HL-60/S4 treated with phorbol 12-myristate 13-acetate at 8.2 ng/mL for 4 days and 3 days (cell line): ENCODE measurements around the gene RAPGEF3.

Source experiments
- in situ Hi-C: fragments of 300-500 bp; cut with MboI; formaldehyde crosslinking; loops from 2 replicates; pipeline ENCODE4 v1.15.0; 2022; ENCODE audit warnings: low sequenced_read_pairs

The RAPGEF3 gene

GRCh38 chr12:47777741-47778558 is 19.3 kb upstream of the RAPGEF3 start:
- in situ Hi-C loops: loop anchor here (10.0 kb wide), 1 partner anchor 53 kb away; the partner anchor contains the start of gene ENDOU

DNA sequence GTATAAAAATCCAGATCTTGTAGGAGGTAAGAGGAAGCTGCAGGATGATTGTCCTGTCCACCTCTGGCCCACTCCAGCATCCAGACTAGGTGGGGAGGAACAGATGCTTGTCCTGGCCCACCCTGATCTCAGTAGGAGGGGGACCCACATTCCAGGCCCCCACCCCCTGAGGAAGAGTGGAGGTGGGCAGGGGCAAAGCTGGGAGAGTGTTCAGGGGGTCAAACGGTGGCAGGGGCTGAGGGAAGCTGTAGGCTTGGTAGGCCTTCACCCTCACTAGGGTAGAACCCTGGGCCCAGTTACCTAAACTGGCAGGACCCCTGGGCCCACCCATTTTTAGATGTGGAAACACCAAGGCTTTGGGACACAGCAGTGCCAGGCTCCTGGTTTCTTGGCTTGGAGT is 18.5 kb upstream of the RAPGEF3 start:
- in situ Hi-C loops: loop anchor here (10.0 kb wide), 1 partner anchor 52 kb away; the partner anchor contains the start of gene ENDOU

GRCh38 chr12:47776471-47777143 is 17.9 kb upstream of the RAPGEF3 start:
- in situ Hi-C loops: loop anchor here (10.0 kb wide), 1 partner anchor 52 kb away; the partner anchor contains the start of gene ENDOU

- in situ Hi-C loops: loop anchor here (10.0 kb wide), 1 partner anchor 51 kb away; the partner anchor contains the start of gene ENDOU
Measured at GRCh38 chr12:47775100-47775911, 16.6 kb upstream of the RAPGEF3 start.

DNA sequence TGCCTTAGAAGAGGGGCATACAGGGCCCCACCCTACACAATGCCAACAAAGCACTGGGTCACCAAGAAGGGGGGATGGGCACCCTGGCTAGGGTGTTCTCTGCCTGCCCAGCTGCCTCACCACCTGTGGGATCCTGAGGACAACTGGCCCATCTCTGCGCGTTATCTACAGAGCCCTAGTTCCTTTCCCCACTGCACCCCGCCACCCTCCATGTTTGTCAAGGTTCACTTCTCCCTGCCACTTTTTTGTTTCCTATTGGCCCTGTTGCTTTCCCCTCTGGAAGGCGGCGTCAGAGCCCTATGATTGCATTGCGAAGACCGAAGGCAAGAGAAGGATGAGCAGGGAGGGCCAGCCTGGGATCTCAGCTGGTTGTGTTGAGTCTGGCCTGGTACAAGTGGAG is 16.0 kb upstream of the RAPGEF3 start:
- in situ Hi-C loops: loop anchor here (10.0 kb wide), 1 partner anchor 50 kb away; the partner anchor contains the start of gene ENDOU

- in situ Hi-C loops: loop anchor here (10.0 kb wide), 1 partner anchor 49 kb away; the partner anchor contains the start of gene ENDOU
Measured at GRCh38 chr12:47773858-47774580, 15.3 kb upstream of the RAPGEF3 start.

- in situ Hi-C loops: loop anchor here (10.0 kb wide), 1 partner anchor 48 kb away; the partner anchor contains the start of gene ENDOU
Measured at GRCh38 chr12:47773062-47773857, 14.6 kb upstream of the RAPGEF3 start, which contains the start of gene SLC48A1. SLC48A1 (plus strand) TSS chr12:47773238; CDS start chr12:47773305, 67 bp downstream.

- in situ Hi-C loops: loop anchor here (10.0 kb wide), 1 partner anchor 48 kb away; the partner anchor contains the start of gene ENDOU
Measured at GRCh38 chr12:47772738-47773061, 14.0 kb upstream of the RAPGEF3 start.

- in situ Hi-C loops: loop anchor here (10.0 kb wide), 1 partner anchor 47 kb away; the partner anchor contains the start of gene ENDOU
Measured at GRCh38 chr12:47772094-47772660, 13.5 kb upstream of the RAPGEF3 start.

DNA sequence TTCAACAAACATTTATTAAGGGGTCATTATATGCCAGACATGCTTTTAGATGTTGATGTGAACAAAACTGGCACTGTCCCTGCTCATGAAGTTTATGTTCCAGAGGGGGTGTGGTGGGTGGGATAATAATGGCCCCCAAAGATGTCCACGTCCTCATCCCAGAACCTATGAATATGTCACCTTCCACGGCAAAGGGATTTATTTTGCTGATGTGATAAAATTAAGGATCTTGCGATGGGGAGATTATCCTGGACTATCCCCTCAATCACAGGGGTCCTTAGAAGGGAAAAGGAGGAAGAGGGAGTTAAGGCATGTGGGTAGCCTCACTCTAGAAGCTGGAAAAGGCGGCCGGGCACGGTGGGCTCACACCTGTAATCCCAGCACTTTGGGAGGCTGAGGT is 12.6 kb upstream of the RAPGEF3 start:
- in situ Hi-C loops: loop anchor here (10.0 kb wide), 1 partner anchor 47 kb away; the partner anchor contains the start of gene ENDOU

DNA sequence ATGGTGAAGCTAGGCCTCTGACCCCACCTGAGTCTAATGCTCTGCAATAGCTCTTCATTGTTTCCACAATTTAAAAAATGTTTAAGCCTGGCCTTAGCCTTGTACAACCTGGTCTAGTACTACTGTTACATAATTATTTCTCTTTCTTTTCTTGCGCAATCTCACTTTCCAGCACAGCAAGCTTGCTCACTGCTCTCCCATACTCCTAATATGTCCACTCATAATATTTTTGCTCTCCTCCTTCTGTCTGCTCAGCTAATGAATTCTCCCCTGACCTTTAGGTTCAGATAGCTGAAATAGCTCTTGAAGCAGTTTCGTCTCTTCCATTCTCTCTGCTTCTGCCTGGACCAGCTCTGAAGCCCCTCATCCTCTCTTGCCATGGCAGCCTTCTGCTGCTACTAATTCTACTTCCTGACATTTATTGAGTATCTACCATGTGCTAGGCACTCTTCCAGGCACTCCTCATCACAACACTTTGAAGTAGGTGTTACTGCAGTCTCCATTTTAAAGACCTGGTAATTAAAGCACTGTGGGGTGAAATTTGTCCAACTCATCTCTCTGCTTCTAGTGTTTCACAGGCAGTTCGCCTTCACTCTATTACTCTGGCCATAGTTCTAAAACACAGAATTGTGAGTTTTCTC is 11.5 kb upstream of the RAPGEF3 start:
- in situ Hi-C loops: loop anchor here (10.0 kb wide), 1 partner anchor 45 kb away; the partner anchor contains the start of gene ENDOU

DNA sequence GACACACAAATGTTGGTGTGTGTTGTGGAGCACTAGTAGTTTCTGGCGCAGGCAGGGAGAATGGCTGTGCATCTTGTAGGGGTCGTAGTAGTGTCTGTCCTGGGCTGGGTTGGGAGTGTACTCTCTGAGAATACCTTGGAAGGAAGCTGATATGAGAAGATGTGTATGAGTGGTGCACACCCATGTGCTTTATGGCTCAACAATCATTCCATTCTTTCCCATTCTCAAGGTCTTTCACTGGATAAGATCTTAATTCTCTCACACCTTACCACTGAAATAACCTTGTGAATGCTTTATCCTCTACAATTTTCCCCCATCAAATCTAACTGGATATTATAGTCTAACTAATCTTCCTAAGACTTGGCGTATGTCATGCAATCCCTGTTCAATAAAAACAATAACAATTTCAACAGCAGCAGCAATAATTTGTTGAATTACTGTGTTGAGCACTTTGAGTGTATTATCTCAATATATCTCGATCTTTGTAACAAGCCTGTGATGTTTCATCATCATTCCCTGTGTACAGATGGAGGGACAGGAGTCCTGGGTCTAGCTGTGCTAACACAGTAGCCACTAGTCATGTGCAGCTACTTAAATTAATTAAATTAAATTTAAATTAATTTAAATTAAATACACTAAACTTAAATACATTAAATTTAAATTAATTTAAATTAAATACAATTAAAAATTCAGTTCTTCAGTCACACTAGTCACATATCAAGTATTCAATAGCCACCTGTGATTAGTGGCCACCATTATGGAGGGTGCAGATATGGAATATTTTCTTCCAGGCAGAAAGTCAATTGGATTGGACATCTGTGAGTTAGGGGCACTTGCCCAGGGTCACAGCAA is 10.8 kb upstream of the RAPGEF3 start:
- in situ Hi-C loops: loop anchor here (10.0 kb wide), 1 partner anchor 45 kb away; the partner anchor contains the start of gene ENDOU

- in situ Hi-C loops: no loop called here
Measured at GRCh38 chr12:47768323-47768811, 9.7 kb upstream of the RAPGEF3 start.

GRCh38 chr12:47767216-47767724 is 8.6 kb upstream of the RAPGEF3 start:
- in situ Hi-C loops: no loop called here

DNA sequence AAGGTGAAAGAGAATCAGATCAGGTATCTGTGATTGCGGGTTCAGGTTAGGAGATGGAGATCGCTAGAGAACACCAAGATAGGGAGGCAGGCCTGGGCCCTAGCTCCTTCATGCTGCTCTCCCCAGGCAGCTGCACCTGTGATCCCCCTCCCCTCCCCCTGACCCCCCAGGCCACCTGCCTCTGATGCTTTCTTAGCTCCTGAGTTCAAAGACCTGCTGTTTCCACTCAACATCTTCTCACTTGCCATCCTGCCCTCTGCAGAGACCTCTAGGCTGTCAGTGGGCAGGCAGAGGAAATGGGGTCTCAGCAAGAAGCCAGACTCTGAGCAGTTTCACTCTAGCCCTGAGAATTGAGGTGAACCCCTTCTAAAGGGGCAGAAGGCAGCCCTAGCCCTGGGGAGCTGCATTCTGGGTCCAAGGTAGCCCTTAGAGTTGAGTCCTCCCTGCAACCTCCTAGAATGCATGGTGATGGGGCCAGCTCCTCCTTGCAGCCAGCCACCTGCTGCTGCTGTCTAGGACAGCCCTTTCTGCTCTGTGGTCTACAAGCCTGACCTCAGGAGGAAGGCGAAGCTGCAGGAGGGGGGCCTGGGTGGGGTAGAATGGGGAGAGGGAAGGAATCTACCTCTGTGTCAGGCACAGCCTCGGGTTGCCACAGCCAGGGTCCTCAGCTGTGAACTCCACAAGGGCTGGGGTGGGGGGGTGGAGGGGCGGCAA is 8.0 kb upstream of the RAPGEF3 start:
- in situ Hi-C loops: no loop called here
